Activated CD8-positive, alpha-beta memory T cell treated with anti-CD3 and anti-CD28 coated beads for 24 hours (primary cell): ENCODE measurements around the gene CCR5AS.
"Not testable (repeated sequence)": the region's sequence is repeated elsewhere in the genome, so short reads cannot be mapped to it uniquely, and the experiment has no call there.

Source experiments
- DNase-seq: peaks from one replicate; pipeline ENCODE4 v3.0.0-alpha.2; 2020

CCR5AS gene

GRCh38 chr3:46427916-46428833, 21.3 kb upstream of the CCR5AS start:
- DNase-seq: no peak

GRCh38 chr3:46427404-46427803, 20.5 kb upstream of the CCR5AS start:
- not testable (repeated sequence) for DNase-seq

GRCh38 chr3:46426476-46426875, 19.6 kb upstream of the CCR5AS start:
- not testable (repeated sequence) for DNase-seq

GRCh38 chr3:46423588-46423987, 16.7 kb upstream of the CCR5AS start:
- DNase-seq: no peak

- DNase-seq: no peak
Measured at GRCh38 chr3:46422617-46423016, 15.8 kb upstream of the CCR5AS start.

GRCh38 chr3:46420931-46421330, 14.1 kb upstream of the CCR5AS start:
- DNase-seq: no peak

GRCh38 chr3:46419816-46420215, 12.9 kb upstream of the CCR5AS start:
- DNase-seq: no peak

GRCh38 chr3:46417841-46418611, 11.2 kb upstream of the CCR5AS start:
- no peak for DNase-seq

- DNase-seq: no peak
Measured at GRCh38 chr3:46416811-46417510, 10.1 kb upstream of the CCR5AS start.

- no peak for DNase-seq
Measured at GRCh38 chr3:46416125-46416810, 9.4 kb upstream of the CCR5AS start.

GRCh38 chr3:46414739-46415138, 7.9 kb upstream of the CCR5AS start:
- no peak for DNase-seq

- no peak for DNase-seq
Measured at GRCh38 chr3:46413951-46414350, 7.1 kb upstream of the CCR5AS start.

- DNase-seq: no peak
Measured at GRCh38 chr3:46412786-46413298, 6.0 kb upstream of the CCR5AS start.

GRCh38 chr3:46411271-46411670, 4.4 kb upstream of the CCR5AS start:
- no peak for DNase-seq

- DNase-seq: no peak
Measured at GRCh38 chr3:46410669-46411068, 3.8 kb upstream of the CCR5AS start.

GRCh38 chr3:46409739-46410489, 3.0 kb upstream of the CCR5AS start:
- DNase-seq: no peak

GRCh38 chr3:46408853-46409252, 2.0 kb upstream of the CCR5AS start:
- DNase-seq: no peak

- DNase-seq: no peak
Measured at GRCh38 chr3:46407970-46408369, 1.1 kb upstream of the CCR5AS start.

GRCh38 chr3:46406443-46406787, 451 bp downstream of the CCR5AS start:
- no peak for DNase-seq

- DNase-seq: no peak
Measured at GRCh38 chr3:46405301-46406019, 1.4 kb downstream of the CCR5AS start.

GRCh38 chr3:46402902-46403301, 4.0 kb downstream of the CCR5AS start:
- DNase-seq: not testable (repeated sequence)
